ENCODE measurements around the gene CRISPLD2. TPM values are rescaled to one million over a fixed set of nuclear protein-coding genes. Genes with fewer than 3 reads are reported as not detected.

CRISPLD2 gene
- total RNA-seq, 1 donor from 2014 or later, result 17.8 TPM

GRCh38 chr16:84786605-84787262, 33.1 kb upstream of the CRISPLD2 start:
- no peak overlapping the region for H3K4me3 Mint-ChIP-seq
- H3K4me1 Mint-ChIP-seq (ENCODE audit: unreplicated experiment), result peaks cover 24% of the 10 kb centered on the region
- no peaks in the 10 kb centered on the region for H3K36me3 Mint-ChIP-seq
- H3K9me3 Mint-ChIP-seq, result no peaks in the 10 kb centered on the region
- TF ChIP-seq CTCF (conservative IDR thresholded peaks at IDR 0.05), result no peak
- no peak overlapping the region for H3K27ac Mint-ChIP-seq
- no peaks in the 10 kb centered on the region for H3K27me3 Mint-ChIP-seq
- DNase-seq (ENCODE audit: extremely low spot score, unreplicated experiment), result no peak

DNA sequence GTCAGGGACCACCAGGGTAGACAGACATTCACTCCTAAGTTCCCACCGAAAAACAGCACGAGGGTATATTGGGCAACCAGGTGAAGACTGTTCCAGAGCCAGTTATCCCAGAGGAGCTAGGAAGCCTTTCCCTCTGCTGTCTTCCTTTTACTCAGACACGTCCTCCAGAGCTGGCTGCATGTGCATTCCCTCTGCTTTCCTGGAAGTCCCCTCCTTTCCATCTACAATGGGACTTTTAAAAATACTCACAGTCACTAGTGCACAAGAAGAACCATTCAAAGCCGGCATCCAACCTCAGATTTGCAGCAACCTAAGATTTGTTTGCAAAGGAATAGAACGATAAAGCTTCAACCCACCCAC, 32.5 kb upstream of the CRISPLD2 start:
- TF ChIP-seq CTCF (conservative IDR thresholded peaks at IDR 0.05), result no peak
- peaks cover 24% of the 10 kb centered on the region for H3K4me1 Mint-ChIP-seq (ENCODE audit: unreplicated experiment)
- H3K36me3 Mint-ChIP-seq, result no peaks in the 10 kb centered on the region
- no peak overlapping the region for H3K27ac Mint-ChIP-seq
- H3K4me3 Mint-ChIP-seq, result no peak overlapping the region
- H3K9me3 Mint-ChIP-seq, result no peaks in the 10 kb centered on the region
- no peaks in the 10 kb centered on the region for H3K27me3 Mint-ChIP-seq
- no peak for DNase-seq (ENCODE audit: extremely low spot score, unreplicated experiment)

GRCh38 chr16:84788920-84789391, 30.8 kb upstream of the CRISPLD2 start:
- no peak for DNase-seq (ENCODE audit: extremely low spot score, unreplicated experiment)
- Mint-ChIP-seq H3K4me3 (no peak overlapping the region), H3K4me1 (ENCODE audit: unreplicated experiment) (peaks cover 25% of the 10 kb centered on the region), H3K27me3 (no peaks in the 10 kb centered on the region), H3K36me3 (no peaks in the 10 kb centered on the region), H3K27ac (no peak overlapping the region), H3K9me3 (no peaks in the 10 kb centered on the region)
- no peak for TF ChIP-seq CTCF (conservative IDR thresholded peaks at IDR 0.05)

DNA sequence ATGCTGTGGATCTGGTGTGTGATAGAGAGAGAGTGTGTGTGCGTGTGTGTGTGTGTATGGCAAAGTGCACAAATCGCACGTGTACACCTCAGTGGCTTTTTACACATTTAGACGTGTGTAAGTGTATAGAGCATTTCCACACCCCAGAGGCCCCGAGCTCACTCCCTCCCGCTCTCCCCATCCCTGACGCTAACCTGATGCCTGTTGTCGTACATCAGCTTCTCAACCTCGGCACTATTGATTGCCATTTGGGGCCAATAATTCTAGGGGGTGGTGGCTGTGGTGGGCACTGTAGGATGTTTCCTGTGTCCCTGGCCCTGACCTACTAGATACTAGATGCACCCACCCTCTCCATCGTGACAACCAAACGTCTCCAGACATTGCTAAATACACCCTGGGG, 30.4 kb upstream of the CRISPLD2 start:
- no peak for DNase-seq (ENCODE audit: extremely low spot score, unreplicated experiment)
- H3K4me1 Mint-ChIP-seq (ENCODE audit: unreplicated experiment), result peaks cover 29% of the 10 kb centered on the region
- no peaks in the 10 kb centered on the region for H3K27me3 Mint-ChIP-seq
- H3K36me3 Mint-ChIP-seq, result no peaks in the 10 kb centered on the region
- no peak overlapping the region for H3K27ac Mint-ChIP-seq
- no peaks in the 10 kb centered on the region for H3K9me3 Mint-ChIP-seq
- TF ChIP-seq CTCF (conservative IDR thresholded peaks at IDR 0.05), result no peak
- no peak overlapping the region for H3K4me3 Mint-ChIP-seq

DNA sequence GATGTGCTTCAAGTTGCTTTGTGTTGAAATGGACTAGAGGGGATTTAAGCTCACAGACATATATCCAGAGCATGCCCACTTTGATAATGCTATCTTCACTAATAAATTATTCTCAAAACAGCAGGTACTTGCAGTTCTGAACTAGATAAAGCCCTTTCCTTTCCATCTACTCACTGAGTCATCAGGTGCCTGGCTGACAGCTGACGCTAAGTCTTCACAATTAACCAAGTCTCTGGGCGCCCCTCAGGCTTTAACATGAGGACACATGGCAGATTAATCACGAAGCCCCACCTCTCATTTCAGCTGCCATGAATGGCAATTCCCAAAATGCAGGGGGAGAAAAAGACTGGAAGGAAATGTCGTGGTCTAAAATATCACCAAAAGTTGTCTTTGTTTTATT, 29.5 kb upstream of the CRISPLD2 start:
- TF ChIP-seq CTCF (conservative IDR thresholded peaks at IDR 0.05), result no peak
- no peaks in the 10 kb centered on the region for H3K27me3 Mint-ChIP-seq
- DNase-seq (ENCODE audit: extremely low spot score, unreplicated experiment), result no peak
- no peaks in the 10 kb centered on the region for H3K36me3 Mint-ChIP-seq
- H3K4me3 Mint-ChIP-seq, result no peak overlapping the region
- H3K9me3 Mint-ChIP-seq, result no peaks in the 10 kb centered on the region
- peak overlapping the region; percentile 27 for H3K27ac Mint-ChIP-seq
- H3K4me1 Mint-ChIP-seq (ENCODE audit: unreplicated experiment), result peaks cover 29% of the 10 kb centered on the region
